Stimulated activated CD8-positive, alpha-beta memory T cell treated with anti-CD3 and anti-CD28 coated beads, Interleukin-7, amount 100 ng/mL, for 4 hours (primary cell): ENCODE results near the gene KRT31.
"Not testable (repeated sequence)": the region's sequence is repeated elsewhere in the genome, so short reads cannot be mapped to it uniquely, and the experiment has no call there.

ENCODE experiments used
- DNase-seq, 2 donors: peaks; one replicate each; pipeline ENCODE4 v3.0.0-alpha.2; 2020; ENCODE audit warnings: low read depth in 2 of 2

The KRT31 gene

DNA sequence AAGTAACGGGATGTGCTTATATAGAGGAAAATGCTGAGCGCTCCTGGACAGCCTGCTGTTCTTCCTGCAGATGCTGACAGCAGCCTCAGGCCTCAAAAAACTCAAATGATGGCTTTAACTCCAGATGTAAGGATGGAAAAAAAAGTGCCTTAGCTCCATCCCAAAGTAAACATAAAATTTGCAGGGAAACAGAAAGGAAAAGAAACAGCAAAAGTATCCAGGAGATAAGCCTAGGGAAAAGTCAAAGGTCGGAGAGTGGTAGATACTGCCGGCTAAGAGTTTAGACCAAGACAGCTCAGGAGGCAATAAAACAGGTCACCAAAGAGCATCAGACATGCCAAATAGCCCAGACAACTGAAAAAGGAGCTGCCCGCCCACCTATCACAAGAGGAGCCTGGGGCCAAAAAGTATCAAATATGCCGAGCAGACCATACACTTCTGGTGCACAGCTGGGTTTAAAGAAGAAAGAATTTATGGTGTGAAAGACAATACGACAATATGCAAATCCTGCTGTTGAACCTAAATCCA is 6.9 kb downstream of the KRT31 start:
- no peak for DNase-seq

- DNase-seq = no peak
These were observed 9.7 kb downstream of the KRT31 start for GRCh38 chr17:41387670-41388069.

DNA sequence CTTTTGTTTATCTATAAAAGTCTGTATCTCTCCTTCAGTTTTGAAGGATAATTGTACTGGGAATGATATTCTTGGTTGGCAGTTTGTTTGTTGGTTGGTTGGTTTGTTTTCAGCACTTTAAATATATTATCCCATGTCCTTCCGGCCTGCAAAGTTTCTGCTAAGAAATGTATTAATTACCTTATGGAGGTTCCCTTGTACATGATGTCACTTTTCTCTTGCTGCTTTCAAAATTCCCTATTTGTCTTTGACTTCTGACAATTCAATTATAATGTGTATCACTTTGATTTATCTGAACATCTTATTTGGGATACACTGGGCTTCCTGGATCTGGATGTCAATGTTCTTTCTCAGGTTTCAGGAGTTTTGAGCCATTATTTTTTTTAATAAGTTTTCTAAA is 11.2 kb downstream of the KRT31 start:
- no peak for DNase-seq

- DNase-seq = no peak
These were observed 13.7 kb downstream of the KRT31 start for GRCh38 chr17:41383690-41384089.

GRCh38 chr17:41382394-41382793 is 15.0 kb downstream of the KRT31 start:
- no peak for DNase-seq

GRCh38 chr17:41381943-41382342 is 15.5 kb downstream of the KRT31 start, which contains the start of gene KRT34:
Gene KRT34, minus strand, starts transcription at chr17:41382306. Its CDS starts 60 bp downstream, at chr17:41382246.
- not testable (repeated sequence) for DNase-seq

DNA sequence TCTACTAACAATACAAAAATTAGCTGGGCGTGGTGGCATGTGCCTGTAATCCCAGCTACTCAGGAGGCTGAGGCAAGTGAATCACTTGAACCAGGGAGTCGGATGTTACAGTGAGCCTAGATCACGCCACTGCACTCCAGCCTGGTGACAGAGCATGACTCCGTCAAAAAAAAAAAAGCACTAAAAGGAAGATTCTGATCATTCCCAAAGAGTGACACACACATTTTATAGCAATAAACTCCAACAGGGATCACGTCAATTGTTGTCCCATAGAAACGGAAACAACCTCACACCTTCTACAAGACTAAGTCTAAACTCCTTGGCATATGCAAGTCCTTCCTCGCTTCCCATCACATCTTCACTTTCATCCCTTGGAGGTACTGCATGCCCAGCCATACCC is 17.3 kb downstream of the KRT31 start:
- DNase-seq = not testable (repeated sequence)

- DNase-seq = no peak
These were observed 19.9 kb downstream of the KRT31 start for GRCh38 chr17:41377546-41377945.

GRCh38 chr17:41369713-41370112 is 27.7 kb downstream of the KRT31 start, which contains the start of gene KRT33B:
Gene KRT33B, minus strand, starts transcription at chr17:41369813. Its CDS starts 63 bp downstream, at chr17:41369750.
- no peak for DNase-seq

GRCh38 chr17:41369023-41369422 is 28.4 kb downstream of the KRT31 start:
- no peak for DNase-seq

DNA sequence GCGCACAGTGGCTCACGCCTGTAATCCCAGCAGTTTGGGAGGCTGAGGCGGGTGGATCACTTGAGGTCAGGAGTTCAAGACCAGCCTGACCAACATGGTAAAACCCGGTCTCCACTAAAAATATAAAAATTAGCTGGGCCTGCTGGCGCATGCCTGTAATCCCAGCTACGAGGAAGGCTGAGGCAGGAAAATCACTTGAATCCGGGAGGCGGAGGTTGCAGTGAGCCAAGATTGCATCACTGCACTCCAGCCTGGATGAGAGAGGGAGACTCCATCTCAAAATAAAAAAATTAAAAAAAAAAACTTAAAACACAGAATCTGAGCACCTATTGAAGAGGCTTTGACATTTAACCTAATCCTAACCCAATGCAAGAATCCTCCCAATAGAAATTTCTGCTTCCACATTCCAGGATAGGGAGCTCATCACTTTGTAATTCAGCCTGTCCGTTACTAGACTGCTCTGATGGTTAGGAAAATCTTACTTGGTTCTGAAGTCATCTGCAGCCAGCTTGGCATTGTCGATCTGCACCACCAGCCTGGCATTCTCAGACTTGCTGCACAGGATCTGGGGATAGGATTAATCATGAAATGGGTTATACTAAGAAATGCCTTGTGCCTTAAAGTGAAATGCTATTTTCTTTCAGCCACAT is 29.9 kb downstream of the KRT31 start:
- DNase-seq = no peak

DNA sequence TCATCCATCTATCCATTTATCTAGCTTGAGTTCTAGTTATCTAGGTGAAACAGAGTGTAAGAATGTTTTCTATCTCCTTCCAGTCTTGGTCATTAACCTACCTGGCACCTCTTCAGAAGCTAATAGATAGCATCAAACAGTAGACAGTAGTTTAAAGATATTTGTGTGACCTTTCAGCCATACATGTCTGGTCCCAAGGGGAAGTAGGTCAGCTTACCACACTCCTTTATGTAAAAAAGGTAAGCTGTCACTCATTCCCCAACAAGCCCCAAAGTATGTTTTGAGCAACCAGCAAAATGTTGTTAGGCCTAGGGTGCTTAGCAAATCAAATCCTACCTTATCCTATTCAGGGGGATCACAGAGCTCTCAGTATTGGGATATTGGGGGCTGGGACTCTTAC is 31.3 kb downstream of the KRT31 start:
- no peak for DNase-seq

DNA sequence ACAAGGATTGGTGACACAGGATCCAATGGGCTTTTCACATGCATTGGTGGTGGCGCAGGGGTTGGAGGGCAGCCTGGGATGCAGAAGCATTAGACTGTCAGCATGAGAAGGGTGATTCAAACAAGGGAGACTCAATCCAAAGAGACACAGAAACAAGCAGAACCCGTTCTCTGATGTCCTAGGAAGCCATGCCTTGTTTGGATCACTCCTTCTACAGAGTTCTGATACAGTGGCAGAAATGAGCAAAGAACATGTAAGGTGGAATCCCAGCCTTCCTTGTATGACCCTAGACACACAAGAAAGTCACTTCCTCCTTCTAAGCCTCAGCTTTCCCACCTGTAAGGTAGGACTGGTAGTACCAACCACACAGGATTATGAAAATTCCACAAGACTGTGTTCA is 33.5 kb downstream of the KRT31 start:
- no peak for DNase-seq

DNA sequence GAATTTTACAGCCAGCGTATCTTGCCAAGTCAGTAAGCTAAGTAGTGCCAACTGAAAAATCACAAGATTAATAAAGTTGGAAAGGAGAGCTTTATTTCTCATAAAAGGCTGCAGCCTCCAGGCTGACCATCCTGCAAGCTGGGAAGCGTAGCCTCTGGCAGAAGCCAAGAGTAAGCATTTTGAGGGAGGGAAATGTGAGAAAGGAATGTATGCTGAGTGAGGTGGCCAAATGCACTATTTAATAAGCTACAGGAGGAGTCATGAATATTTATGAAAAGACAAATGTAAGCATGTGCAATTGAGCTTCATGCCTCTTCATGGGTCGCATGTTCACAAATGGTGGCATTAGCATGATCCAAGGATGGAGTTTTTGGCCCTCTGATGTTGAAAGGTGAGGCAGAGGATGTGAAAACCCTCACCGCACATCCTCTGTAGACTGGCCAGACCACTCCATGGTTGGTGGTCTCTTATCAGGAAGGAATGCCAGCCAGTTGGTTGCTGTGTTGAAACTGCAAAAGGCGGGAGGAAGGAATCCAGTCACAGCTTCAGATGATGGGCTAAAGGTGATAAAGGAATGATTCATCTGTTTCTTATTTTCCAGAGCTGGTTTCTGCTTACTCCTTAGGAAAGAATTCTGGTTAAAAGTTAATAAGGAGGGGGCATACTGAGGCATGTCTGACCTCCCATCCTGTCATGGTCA is 37.0 kb downstream of the KRT31 start:
- DNase-seq = no peak

DNA sequence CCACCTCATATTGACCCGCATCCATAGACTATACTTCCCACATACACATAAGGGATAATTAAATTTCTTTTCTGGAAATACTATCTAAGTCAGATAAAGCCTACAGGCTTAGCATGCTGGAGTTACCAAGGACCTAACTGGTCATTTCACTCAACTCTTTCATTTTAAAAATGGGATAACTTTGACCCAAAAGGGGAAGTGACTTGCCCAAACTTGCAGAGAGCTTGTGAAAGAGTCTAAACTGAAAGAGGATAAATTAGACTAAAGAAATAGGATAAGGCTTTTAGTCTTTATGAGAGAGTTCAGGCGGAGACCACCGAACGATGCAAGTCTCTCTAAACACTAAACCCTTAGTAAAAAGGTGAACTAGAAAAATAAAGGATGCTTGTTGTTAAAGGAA is 42.9 kb downstream of the KRT31 start:
- no peak for DNase-seq

DNA sequence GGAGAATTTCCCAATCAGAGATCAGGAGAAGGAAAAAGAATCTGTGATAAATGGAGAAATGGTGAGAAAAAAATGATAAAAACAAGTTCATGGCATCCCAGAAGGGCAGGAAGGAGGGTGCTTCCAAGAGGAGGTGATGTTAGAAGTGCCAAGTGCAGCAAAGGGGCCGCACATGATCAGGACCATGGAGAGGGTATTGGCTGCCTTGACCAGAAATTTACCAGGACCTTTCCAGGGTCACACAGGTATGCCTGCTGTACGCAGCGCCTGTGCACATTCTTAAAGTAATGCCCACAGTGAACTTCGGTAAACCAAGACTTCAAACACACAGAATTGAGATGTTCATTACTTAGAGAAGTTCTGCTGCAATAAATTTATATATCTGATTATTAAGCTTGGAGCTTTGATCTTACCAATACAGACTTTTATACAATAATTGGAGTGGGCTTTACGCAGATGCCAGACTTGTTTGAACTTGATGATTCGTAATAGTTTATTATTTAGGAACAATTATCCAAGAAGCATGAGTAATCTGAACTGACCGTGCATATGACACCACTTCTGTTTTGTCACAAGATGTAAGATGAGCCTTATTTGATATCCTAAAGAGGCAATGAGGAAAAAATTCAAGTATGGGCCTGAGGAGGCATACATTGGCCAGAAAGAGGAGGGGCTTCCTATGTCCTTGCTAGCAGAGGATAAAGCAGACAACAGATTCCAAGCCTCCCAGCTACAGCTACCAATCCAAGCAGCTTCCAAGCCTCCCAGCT is 44.6 kb downstream of the KRT31 start:
- DNase-seq = no peak

DNA sequence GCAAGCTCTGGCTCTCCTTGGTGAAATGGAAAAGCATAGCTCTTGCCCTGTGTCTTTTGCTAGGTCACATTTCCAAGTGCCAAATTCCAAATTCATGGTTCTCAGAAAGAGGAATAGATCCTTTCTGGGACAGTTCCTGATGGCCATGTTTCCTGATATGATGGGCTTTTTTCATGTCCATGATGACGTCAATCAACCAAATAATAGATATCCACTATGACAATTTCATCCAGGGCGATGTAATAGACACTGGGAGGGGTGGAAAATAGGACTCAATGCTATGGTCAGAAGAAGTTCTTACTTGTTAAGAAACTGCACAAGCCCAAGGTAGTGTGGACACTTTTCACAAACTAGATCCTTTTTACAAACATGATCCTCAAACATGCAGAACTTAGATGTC is 46.2 kb downstream of the KRT31 start:
- no peak for DNase-seq

DNA sequence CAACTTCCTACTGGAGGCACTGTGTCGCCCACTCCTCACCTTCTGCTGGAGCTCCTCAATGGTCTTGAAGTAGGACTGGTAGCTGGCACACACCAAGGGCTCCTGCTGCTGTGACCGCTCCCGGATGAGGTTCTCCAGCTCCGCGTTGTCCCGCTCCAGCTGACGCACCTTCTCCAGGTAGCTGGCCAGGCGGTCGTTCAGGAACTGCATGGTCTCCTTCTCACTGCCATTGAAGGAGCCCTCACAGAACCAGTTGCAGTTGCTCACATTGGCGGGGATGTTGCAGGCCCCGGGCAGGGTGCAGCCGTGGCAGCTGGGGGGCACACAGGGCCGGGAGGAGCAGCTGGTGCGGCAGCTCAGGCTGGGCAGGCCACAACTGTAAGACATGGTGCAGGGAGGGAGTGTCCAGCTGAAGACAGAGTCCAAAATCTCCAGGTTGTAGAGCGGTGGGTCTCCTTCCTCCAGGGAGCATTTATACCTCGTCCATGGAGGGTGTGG is 47.0 kb downstream of the KRT31 start, which contains the start of gene KRT33A:
TSS of gene KRT33A (minus strand) at position 448 of the 498 bp plus-strand sequence. CDS start at position 387, 61 bp downstream.
- DNase-seq = not testable (repeated sequence)

DNA sequence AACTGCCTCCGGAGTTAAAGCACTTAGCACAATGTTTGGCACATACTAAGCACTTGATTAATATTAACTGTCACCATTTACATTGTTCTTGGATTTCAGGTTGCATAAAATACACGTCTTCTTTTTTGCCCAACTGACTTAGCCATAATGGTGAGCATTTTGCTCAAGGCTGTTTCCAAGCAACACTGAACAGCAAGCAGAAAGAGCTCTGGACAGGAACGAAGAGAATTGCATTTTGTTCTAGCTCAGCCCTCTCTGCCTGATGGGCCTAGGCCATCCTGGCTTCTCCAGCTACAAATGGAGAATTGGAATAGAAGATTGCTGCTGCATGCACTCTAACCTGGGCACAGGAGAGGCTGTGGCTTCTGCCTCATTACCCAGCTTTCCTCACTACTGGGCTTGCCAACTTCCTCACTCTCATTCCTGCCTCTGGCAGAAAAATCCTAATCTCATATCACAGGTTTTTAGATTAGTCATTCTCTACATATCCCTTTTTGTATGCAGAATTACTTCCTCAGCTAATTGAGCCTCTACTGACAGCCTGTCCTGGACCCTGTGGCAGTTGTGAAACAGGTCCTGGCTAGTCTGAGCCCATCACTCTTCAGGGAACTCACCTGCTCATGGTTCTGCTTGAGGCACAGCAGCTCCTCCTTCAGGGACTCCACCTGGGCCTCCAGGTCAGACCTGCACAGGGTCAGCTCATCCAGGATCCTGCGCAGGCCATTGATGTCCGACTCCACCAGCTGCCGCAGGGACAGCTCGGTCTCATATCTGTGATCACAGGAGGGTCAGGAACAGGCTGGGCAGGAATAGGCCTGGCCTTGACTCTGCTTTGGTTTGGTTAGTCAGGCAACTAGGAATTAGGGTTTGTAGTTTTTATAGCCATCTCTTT is 49.3 kb downstream of the KRT31 start:
- no peak for DNase-seq

DNA sequence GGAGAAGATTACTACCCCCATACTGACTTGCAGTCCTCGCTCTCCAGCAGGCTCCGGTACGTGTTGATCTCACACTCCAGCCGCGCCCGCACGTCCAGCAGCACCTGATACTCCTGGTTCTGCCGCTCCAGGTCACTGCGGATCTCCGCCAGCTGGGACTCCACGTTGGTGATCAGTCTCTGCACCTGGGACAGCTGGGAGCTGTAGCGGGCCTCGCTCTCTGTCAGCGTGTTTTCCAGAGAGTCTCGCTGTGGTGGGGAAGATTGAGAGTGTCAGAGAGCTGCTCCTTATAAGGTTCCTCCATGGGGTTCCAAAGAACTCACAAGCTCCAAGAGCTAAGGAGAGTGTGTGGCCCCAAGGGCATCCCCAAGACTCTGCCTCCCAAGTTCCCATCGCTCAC is 51.0 kb downstream of the KRT31 start:
- DNase-seq = not testable (repeated sequence)

DNA sequence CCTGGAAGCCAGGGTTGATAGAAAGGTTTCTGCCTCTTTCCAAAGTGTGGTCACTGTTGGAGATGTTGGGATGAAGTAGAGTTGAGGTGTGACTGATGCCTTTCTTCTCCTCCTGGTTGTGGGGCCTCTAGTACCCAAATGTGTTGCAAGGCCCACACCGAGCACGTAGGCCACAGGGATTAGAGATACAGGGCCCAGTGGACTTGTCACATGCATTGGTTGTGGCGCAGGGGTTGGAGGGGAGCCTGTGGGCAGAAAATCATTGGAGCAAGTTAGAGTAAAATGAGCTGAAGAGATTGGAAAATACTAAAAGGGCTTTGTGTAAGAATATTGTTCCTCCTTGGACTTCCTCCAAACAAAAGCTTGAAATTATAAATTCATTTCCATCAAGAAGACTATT is 51.4 kb downstream of the KRT31 start:
- no peak for DNase-seq
